Endothelial cell of umbilical vein (primary cell): ENCODE results near the gene ANKRD62. TPM values are rescaled to one million over a fixed set of nuclear protein-coding genes. Genes with fewer than 3 reads are reported as not detected.

ENCODE experiments used
- BruUV-seq: library from RNA; stranded (reverse); fragments of 400-500 nt; replicated peaks from 2 replicates; lab custom pipeline; 2021; lab: Mats Ljungman, UMichigan
- CTCF ChIA-PET: fragments of 300-600, 350-600 bp; sonication (Branson Sonifier 250); formaldehyde crosslinking; loops from one replicate; lab custom pipeline; 2021; ENCODE audit warnings: antibody characterized with exemption, inconsistent platforms; lab: Charles Lee
- POLR2A ChIA-PET: fragments of 300-600, 350-600 bp; sonication (Branson Sonifier 250); formaldehyde crosslinking; loops from one replicate; lab custom pipeline; 2021; ENCODE audit warnings: antibody characterized with exemption, inconsistent platforms; lab: Charles Lee
- DNase-seq: peaks from one replicate; pipeline ENCODE4 v3.0.0-alpha.2; 2011; ENCODE audit warnings: low read depth, low spot score
- FAIRE-seq: peaks from 2 replicates; lab custom pipeline; 2011; peaks lifted over from hg19 to GRCh38; lab: Jason Lieb, UNC
- H2AFZ ChIP-seq: 2 replicates; pipeline ENCODE4 v1.6.0; 2012; ENCODE audit warnings: low read depth, low read length, control low read depth, inconsistent platforms
- H3K27ac ChIP-seq: 2 replicates; pipeline ENCODE4 v1.5.1; 2011; ENCODE audit warnings: low read depth, mild to moderate bottlenecking, control low read depth, low read length, moderate library complexity; ENCODE audit not compliant: insufficient read depth
- H3K27me3 ChIP-seq, 2 experiments: 2 replicates each; pipeline versions ENCODE4 v1.6.0 to v1.6.1; 2011; ENCODE audit warnings: low read length in 2 of 2, mixed read lengths in 1 of 2; ENCODE audit not compliant: control insufficient read depth in 2 of 2, insufficient read depth in 2 of 2
- H3K36me3 ChIP-seq, 2 experiments: 2 replicates in 1 of 2; 3 replicates in 1 of 2; pipeline ENCODE4 v1.5.1; 2011; ENCODE audit warnings: low read length in 2 of 2, mild to moderate bottlenecking in 1 of 2, moderate library complexity in 1 of 2; ENCODE audit not compliant: control insufficient read depth in 2 of 2, insufficient read depth in 2 of 2; ENCODE audit errors: extremely low read depth in 1 of 2
- H3K4me1 ChIP-seq: 3 replicates; pipeline ENCODE4 v1.5.1; 2011; ENCODE audit warnings: mild to moderate bottlenecking, low read length; ENCODE audit not compliant: control insufficient read depth, insufficient read depth; ENCODE audit errors: extremely low read depth
- H3K4me2 ChIP-seq: 2 replicates; pipeline ENCODE4 v1.6.1; 2011; ENCODE audit warnings: low read length, control low read depth, mixed read lengths; ENCODE audit not compliant: insufficient read depth
- H3K4me3 ChIP-seq, 3 experiments: fragments of 200-600 bp in 1 of 3; sonication (generic), shearing (Covaris generic) in 1 of 3; replicated peaks in 1 of 3; 2 replicates each; pipeline ENCODE4 v1.5.1; 2011 to 2016; ENCODE audit warnings: control low read depth in 3 of 3, low read length in 3 of 3, mild to moderate bottlenecking in 2 of 3, inconsistent platforms in 1 of 3, low read depth in 1 of 3, moderate library complexity in 1 of 3; ENCODE audit not compliant: insufficient read depth in 1 of 3
- H3K79me2 ChIP-seq: 2 replicates; pipeline ENCODE4 v1.6.0; 2012; ENCODE audit warnings: low read length, inconsistent platforms; ENCODE audit not compliant: control insufficient read depth, insufficient read depth
- H3K9ac ChIP-seq: replicated peaks from 2 replicates; pipeline ENCODE3; 2011; ENCODE audit warnings: low read length, control low read depth; ENCODE audit not compliant: insufficient read depth; ENCODE audit errors: extremely low read depth
- H3K9me1 ChIP-seq: replicated peaks from 3 replicates; pipeline ENCODE4 v1.6.0; 2011; ENCODE audit warnings: mild to moderate bottlenecking, low read length; ENCODE audit not compliant: control insufficient read depth, insufficient read depth; ENCODE audit errors: extremely low read depth
- H3K9me3 ChIP-seq: replicated peaks from 2 replicates; pipeline ENCODE4 v1.5.1; 2012; ENCODE audit warnings: low read length, inconsistent platforms; ENCODE audit not compliant: control insufficient read depth, insufficient read depth
- H4K20me1 ChIP-seq: replicated peaks from 2 replicates; pipeline ENCODE3; 2011; ENCODE audit warnings: mild to moderate bottlenecking, low read length; ENCODE audit not compliant: control insufficient read depth, insufficient read depth; ENCODE audit errors: extremely low read depth
- CTCF ChIP-seq, 2 donors: IDR thresholded peaks; 1 replicate in 1 of 2; 2 replicates in 1 of 2; pipeline ENCODE4 v1.5.1; 2011; ENCODE audit warnings: low read length in 2 of 2, mild to moderate bottlenecking in 2 of 2, moderate library complexity in 2 of 2, control low read depth in 1 of 2, inconsistent platforms in 1 of 2, low read depth in 1 of 2; ENCODE audit not compliant: insufficient read depth in 1 of 2; ENCODE audit errors: extremely low read depth in 1 of 2
- FOS ChIP-seq: IDR thresholded peaks from 2 replicates; pipeline ENCODE4 v1.6.1; 2011; ENCODE audit warnings: mild to moderate bottlenecking, low read length, moderate library complexity, borderline replicate concordance; ENCODE audit not compliant: insufficient read depth
- GATA2 ChIP-seq: IDR thresholded peaks from 2 replicates; pipeline ENCODE4 v1.7.0; 2011; ENCODE audit warnings: low read depth, mild to moderate bottlenecking, moderate library complexity, mixed read lengths, low read length; ENCODE audit not compliant: insufficient read length, insufficient read depth
- JUN ChIP-seq: IDR thresholded peaks from 2 replicates; pipeline ENCODE4 v1.6.1; 2011; ENCODE audit warnings: borderline replicate concordance, low read depth; ENCODE audit not compliant: insufficient read length, insufficient read depth
- MAX ChIP-seq: IDR thresholded peaks from 2 replicates; pipeline ENCODE4 v1.6.1; 2011; ENCODE audit not compliant: insufficient read depth, insufficient read length
- MYC ChIP-seq: IDR thresholded peaks from one replicate; pipeline ENCODE4 v1.6.1; 2011; ENCODE audit warnings: mild to moderate bottlenecking, low read depth, low read length
- POLR2AphosphoS5 ChIP-seq: IDR thresholded peaks from 2 replicates; pipeline ENCODE4 v1.6.1; 2012; ENCODE audit warnings: low read depth, mild to moderate bottlenecking, control low read depth, low read length, moderate library complexity; ENCODE audit not compliant: insufficient read depth
- dilution Hi-C: fragments of 300-500 bp; cut with MboI; formaldehyde crosslinking; loops from one replicate; pipeline ENCODE4 v1.15.0; 2019; ENCODE audit warnings: low sequenced_read_pairs; ENCODE audit not compliant: extremely low pct_ligation_motif_present
- intact Hi-C: fragments of 100-400 bp; cut with micrococcal nuclease; formaldehyde crosslinking; loops from one replicate; pipeline ENCODE4 v1.10.0; 2022
- polyA plus RNA-seq, 4 experiments: library from polyadenylated mRNA; depleted of rRNA in 3 of 4; stranded (reverse) in 3 of 4; unstranded in 1 of 4; fragments of >200 nt; gene quantifications; 2 replicates each; pipeline versions ENCODE4 v1.2.1 to v1.2.3, GENCODE V29; 2011 to 2012; ENCODE audit warnings: missing spikeins in 1 of 4
- total RNA-seq: library from RNA; stranded (reverse); gene quantifications from 2 replicates; pipeline ENCODE4 v1.2.3, GENCODE V29; 2021

ANKRD62 gene
- total and polyA plus RNA-seq, 2 donors (not counting 3 experiments of a cell fraction or from before 2014, with no cell fraction given): not detected

- dilution Hi-C loops: no loop called here
- intact Hi-C loops: no loop called here
- FAIRE-seq: no peak
- H3K79me2 ChIP-seq: no peaks in the 10 kb centered on the region
- ChIA-PET POLR2A (interaction anchor here (0.6 kb wide), 1 partner anchor 251 kb away, joined by 3 read pairs; no protein-coding TSS in a partner anchor), CTCF (no interaction called here)
- H3K4me1 ChIP-seq: no peaks in the 10 kb centered on the region
- no peak overlapping the region for H3K9ac ChIP-seq
- no peak overlapping the region for H3K4me3 ChIP-seq
- H3K27ac ChIP-seq: no peak overlapping the region
- BruUV-seq: no TSS peak
- H3K27me3 ChIP-seq: peaks cover 6 to 15% of the 10 kb centered on the region in 2 experiments
- no peaks in the 10 kb centered on the region for H4K20me1 ChIP-seq
- no peaks in the 10 kb centered on the region for H3K36me3 ChIP-seq
- no peak overlapping the region for H3K4me2 ChIP-seq
- H3K9me3 ChIP-seq: no peaks in the 10 kb centered on the region
- no peak for TF ChIP-seq FOS
- no peak for TF ChIP-seq JUN
- no peak for TF ChIP-seq CTCF (IDR thresholded peaks at IDR 0.05; ENCODE audit: extremely low read depth in 1 of 2, insufficient read depth in 1 of 2, low read depth in 1 of 2, low read length in 2 of 2)
- no peak for TF ChIP-seq GATA2
- TF ChIP-seq POLR2AphosphoS5: no peak
- TF ChIP-seq MAX: no peak
- TF ChIP-seq MYC: no peak
- H2AFZ ChIP-seq: no peak overlapping the region
- H3K9me1 ChIP-seq: no peaks in the 10 kb centered on the region
- no peak for DNase-seq
These were observed 44.8 kb upstream of the ANKRD62 start for GRCh38 chr18:12048827-12049175.
